Transverse colon (tissue), 4 donors: ENCODE results near the gene BCL2L12. TPM values are rescaled to one million over a fixed set of nuclear protein-coding genes. Genes with fewer than 3 reads are reported as not detected.

ENCODE experiments used
- DNase-seq: peaks from one replicate; pipeline ENCODE4 v3.0.0-alpha.2; 2019
- H3K27ac ChIP-seq, 4 donors: fragments of 200-600 bp; sonication (generic); 2 replicates each; pipeline ENCODE4 v1.5.1; 2016 to 2018; ENCODE audit warnings: inconsistent platforms in 4 of 4
- H3K27me3 ChIP-seq: fragments of 200-600 bp; sonication (generic); 2 replicates; pipeline ENCODE4 v1.5.1; 2017; ENCODE audit warnings: inconsistent platforms
- H3K36me3 ChIP-seq, 4 donors: fragments of 200-600 bp; sonication (generic); 2 replicates each; pipeline ENCODE4 v1.5.1; 2017 to 2019; ENCODE audit warnings: inconsistent platforms in 4 of 4
- H3K4me1 ChIP-seq, 4 donors: fragments of 200-600 bp; sonication (generic); 2 replicates each; pipeline ENCODE4 v1.5.1; 2017 to 2020; ENCODE audit warnings: inconsistent platforms in 4 of 4
- H3K4me3 ChIP-seq, 4 donors: fragments of 200-600 bp; sonication (generic); 1 replicate in 1 of 4; 2 replicates in 3 of 4; pipeline versions ENCODE4 v1.5.1 to v1.6.1; 2017 to 2019; ENCODE audit warnings: inconsistent platforms in 4 of 4
- H3K9me3 ChIP-seq, 2 donors: fragments of 200-600 bp; sonication (generic); 2 replicates each; pipeline ENCODE4 v1.5.1; 2017 to 2019; ENCODE audit warnings: inconsistent platforms in 2 of 2
- CTCF ChIP-seq, 5 experiments: fragments of 200-600 bp in 3 of 5; fragments of 450-650 bp in 2 of 5; sonication (generic) in 3 of 5; IDR thresholded peaks; 1 replicate in 2 of 5; 2 replicates in 3 of 5; pipeline ENCODE4 v1.5.1; 2016 to 2017; ENCODE audit warnings: antibody characterized with exemption in 5 of 5, inconsistent platforms in 3 of 5, mild to moderate bottlenecking in 2 of 5, moderate library complexity in 1 of 5
- EP300 ChIP-seq: sonication (generic); formaldehyde crosslinking; IDR thresholded peaks from one replicate; pipeline ENCODE4 v1.6.1; 2017; ENCODE audit warnings: antibody characterized with exemption, low read depth
- POLR2A ChIP-seq: fragments of 450-650 bp; IDR thresholded peaks from one replicate; pipeline ENCODE4 v1.6.1; 2016; ENCODE audit warnings: antibody characterized with exemption, mild to moderate bottlenecking, moderate library complexity
- POLR2AphosphoS5 ChIP-seq, 3 donors: sonication (generic); formaldehyde crosslinking; IDR thresholded peaks; one replicate each; pipeline ENCODE4 v1.6.1; 2016; ENCODE audit warnings: antibody characterized with exemption in 3 of 3
- WGBS, 2 donors: methylation state at CpG; one replicate each; pipeline ENCODE4 v1.1.5; 2018; ENCODE audit warnings: low coverage in 1 of 2; 5-methylcytosine and 5-hydroxymethylcytosine counted together
- in situ Hi-C, 4 donors: fragments of 200-750 bp; cut with MboI; loops; one replicate each; pipeline versions ENCODE4 v1.15.0 to v1.15.1; 2017; ENCODE audit warnings: low sequenced_read_pairs in 3 of 4, low pct_ligation_motif_present in 1 of 4, low pct_unique_long_range_greater_than_20kb in 1 of 4
- intact Hi-C: fragments of 100-400 bp; cut with DNase I; formaldehyde crosslinking; loops from one replicate; pipeline ENCODE4 v1.15.1; 2023; ENCODE audit warnings: low total_unique reads
- total RNA-seq, 4 donors: library from RNA; depleted of rRNA; stranded (reverse); fragments of >200 nt; gene quantifications; one replicate each; pipeline ENCODE4 v1.1.0, GENCODE V29; 2016

Gene BCL2L12
- total RNA-seq, 4 donors from 2014 or later: 5.4 to 10.2 (median 6.9) TPM

- H3K4me1 ChIP-seq: peaks cover 0 to 6% (median 4%) of the 10 kb centered on the region in 4 donors
- H3K27ac ChIP-seq: no peak overlapping the region
- H3K4me3 ChIP-seq: no peak overlapping the region
- H3K27me3 ChIP-seq: no peaks in the 10 kb centered on the region
- peaks cover 0 to 48% (median 22%) of the 10 kb centered on the region in 4 donors for H3K36me3 ChIP-seq
- TF ChIP-seq POLR2A: no peak
- TF ChIP-seq POLR2AphosphoS5 (IDR thresholded peaks at IDR 0.05): no peak
- TF ChIP-seq CTCF (IDR thresholded peaks at IDR 0.05): no peak
- TF ChIP-seq EP300: no peak
- 95% methylated on average over 9 of the region's 12 CpGs; no CpG with 5 or more reads in 1 of the 2 donors for WGBS, 2 donors
- in situ Hi-C loops: no loop called here
- DNase-seq: no peak
- H3K9me3 ChIP-seq: no peaks in the 10 kb centered on the region
- intact Hi-C loops: no loop called here
These were observed 6.9 kb upstream of the BCL2L12 start for GRCh38 chr19:49658566-49659442.

GRCh38 chr19:49660338-49660961 lies 5.3 kb upstream of the BCL2L12 start:
- H3K4me1 ChIP-seq: peaks cover 0 to 16% (median 11%) of the 10 kb centered on the region in 4 donors
- DNase-seq: no peak
- no peak overlapping the region for H3K4me3 ChIP-seq
- in situ Hi-C loops: loop anchor here in 1 of 4 donors (10.0 kb wide), 1 partner anchor 76 kb away; the partner anchor contains the start of genes NOSIP and PRRG2
- H3K27ac ChIP-seq: no peak overlapping the region
- intact Hi-C loops: no loop called here
- H3K36me3 ChIP-seq: peaks cover 0 to 33% (median 16%) of the 10 kb centered on the region in 4 donors
- no peak for TF ChIP-seq EP300
- no peak for TF ChIP-seq CTCF (IDR thresholded peaks at IDR 0.05)
- TF ChIP-seq POLR2AphosphoS5 (IDR thresholded peaks at IDR 0.05): no peak
- no peak for TF ChIP-seq POLR2A
- no peaks in the 10 kb centered on the region for H3K27me3 ChIP-seq
- WGBS, 2 donors: 87% methylated on average over 15 of the region's 15 CpGs; no CpG with 5 or more reads in 1 of the 2 donors
- no peaks in the 10 kb centered on the region for H3K9me3 ChIP-seq

GRCh38 chr19:49662011-49662410 lies 3.7 kb upstream of the BCL2L12 start:
- no peak overlapping the region for H3K27ac ChIP-seq
- TF ChIP-seq POLR2A: no peak
- no peak for TF ChIP-seq CTCF (IDR thresholded peaks at IDR 0.05)
- no peak for TF ChIP-seq EP300
- no peak for TF ChIP-seq POLR2AphosphoS5 (IDR thresholded peaks at IDR 0.05)
- H3K27me3 ChIP-seq: no peaks in the 10 kb centered on the region
- no peaks in the 10 kb centered on the region for H3K9me3 ChIP-seq
- H3K4me1 ChIP-seq: peaks cover 7 to 25% (median 21%) of the 10 kb centered on the region in 4 donors
- DNase-seq: no peak
- in situ Hi-C loops (loop anchor here in 1 of 4 donors (10.0 kb wide), 1 partner anchor 77 kb away; the partner anchor contains the start of genes NOSIP and PRRG2), intact Hi-C loops (no loop called here)
- no peak overlapping the region for H3K4me3 ChIP-seq
- peaks cover 0 to 26% (median 11%) of the 10 kb centered on the region in 4 donors for H3K36me3 ChIP-seq
- 96% methylated on average over 16 of the region's 16 CpGs; no CpG with 5 or more reads in 1 of the 2 donors for WGBS, 2 donors

GRCh38 chr19:49663224-49663623 lies 2.5 kb upstream of the BCL2L12 start:
- intact Hi-C loops: no loop called here
- H3K27ac ChIP-seq: peak overlapping the region in 3 of 4 donors; percentile 88 to 96 (median 94)
- WGBS, 2 donors: 88% methylated on average over 12 of the region's 12 CpGs; no CpG with 5 or more reads in 1 of the 2 donors

More at GRCh38 chr19:49663224-49663623, 2.5 kb upstream of the BCL2L12 start:
- in situ Hi-C loops: loop anchor here in 1 of 4 donors (10.0 kb wide), 1 partner anchor 78 kb away; the partner anchor contains the start of genes NOSIP and PRRG2
- H3K27me3 ChIP-seq: no peaks in the 10 kb centered on the region
- DNase-seq: no peak
- H3K36me3 ChIP-seq: peaks cover 0 to 14% (median 7%) of the 10 kb centered on the region in 4 donors
- H3K4me1 ChIP-seq: peaks cover 7 to 25% (median 22%) of the 10 kb centered on the region in 4 donors
- no peak overlapping the region for H3K4me3 ChIP-seq
- TF ChIP-seq CTCF (IDR thresholded peaks at IDR 0.05): no peak
- no peak for TF ChIP-seq EP300
- TF ChIP-seq POLR2A: no peak
- no peak for TF ChIP-seq POLR2AphosphoS5 (IDR thresholded peaks at IDR 0.05)
- no peaks in the 10 kb centered on the region for H3K9me3 ChIP-seq
